Hematopoietic multipotent progenitor cell (in vitro differentiated cells): Measurements from ENCODE around the gene ADAT1. TPM values are rescaled to one million over a fixed set of nuclear protein-coding genes. Genes with fewer than 3 reads are reported as not detected.

ENCODE experiments used
- total RNA-seq: library from RNA; depleted of rRNA; stranded (reverse); fragments of >200 nt; gene quantifications from one replicate; pipeline ENCODE4 v1.2.3, GENCODE V29; 2012

ADAT1 gene
- total RNA-seq, 1 donor = 49.5 TPM

Other genes with a start within 250 kb of the ADAT1 start
- gene CFDP1, start 189.8 kb downstream of the ADAT1 start, total RNA-seq = 10.8 TPM
- gene TMEM170A, start 158.6 kb downstream of the ADAT1 start, total RNA-seq = 29.9 TPM
- 0.27 TPM for gene CHST6, start 127.8 kb downstream of the ADAT1 start, total RNA-seq
- gene CHST5, start 87.2 kb downstream of the ADAT1 start, total RNA-seq = under 0.01 TPM
- 21.8 TPM for gene TMEM231, start 67.0 kb downstream of the ADAT1 start, total RNA-seq
- gene GABARAPL2, start 56.9 kb downstream of the ADAT1 start, total RNA-seq = 43.4 TPM
- 75.4 TPM for gene KARS1, start 24.4 kb upstream of the ADAT1 start, total RNA-seq
- 49.3 TPM for gene TERF2IP, start 24.5 kb upstream of the ADAT1 start, total RNA-seq
- gene CPHXL2, start 53.7 kb upstream of the ADAT1 start, total RNA-seq = not detected
- not detected for gene DUXB, start 78.2 kb upstream of the ADAT1 start, total RNA-seq
- gene CPHXL, start 103.2 kb upstream of the ADAT1 start, total RNA-seq = not detected